ENCODE measurements around the gene LRTM2.

DNA sequence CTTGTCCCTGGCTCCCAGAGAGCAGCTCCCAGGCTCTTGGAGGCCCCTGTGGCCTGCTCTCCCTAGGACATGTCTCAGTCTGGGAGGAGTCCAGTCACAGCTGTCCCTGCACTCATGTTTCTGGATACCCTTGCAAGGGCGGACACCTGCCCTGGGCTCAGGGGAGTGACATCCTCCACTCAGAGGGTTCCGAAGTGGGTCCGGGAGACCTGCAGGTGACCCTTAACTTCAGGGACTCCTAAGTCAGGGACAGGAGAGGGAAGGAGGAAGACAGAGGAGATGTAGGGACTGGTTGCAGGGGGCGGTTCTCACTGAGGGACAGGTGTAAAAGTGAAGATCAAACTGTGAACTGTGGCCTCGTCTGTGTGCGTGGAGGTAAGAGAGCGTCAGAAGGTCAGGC lies 60.5 kb downstream of the LRTM2 start:
- TF ChIP-seq POLR2AphosphoS2 (IDR thresholded peaks at IDR 0.05; ENCODE audit: low read length) = no peak
- TF ChIP-seq CTBP1 (IDR thresholded peaks at IDR 0.05; ENCODE audit: borderline replicate concordance) = no peak
- TF ChIP-seq SP2 (IDR thresholded peaks at IDR 0.05; ENCODE audit: extremely low read depth, low read depth, low read length, poor library complexity, severe bottlenecking) = no peak
- TF ChIP-seq, protein P1, sequence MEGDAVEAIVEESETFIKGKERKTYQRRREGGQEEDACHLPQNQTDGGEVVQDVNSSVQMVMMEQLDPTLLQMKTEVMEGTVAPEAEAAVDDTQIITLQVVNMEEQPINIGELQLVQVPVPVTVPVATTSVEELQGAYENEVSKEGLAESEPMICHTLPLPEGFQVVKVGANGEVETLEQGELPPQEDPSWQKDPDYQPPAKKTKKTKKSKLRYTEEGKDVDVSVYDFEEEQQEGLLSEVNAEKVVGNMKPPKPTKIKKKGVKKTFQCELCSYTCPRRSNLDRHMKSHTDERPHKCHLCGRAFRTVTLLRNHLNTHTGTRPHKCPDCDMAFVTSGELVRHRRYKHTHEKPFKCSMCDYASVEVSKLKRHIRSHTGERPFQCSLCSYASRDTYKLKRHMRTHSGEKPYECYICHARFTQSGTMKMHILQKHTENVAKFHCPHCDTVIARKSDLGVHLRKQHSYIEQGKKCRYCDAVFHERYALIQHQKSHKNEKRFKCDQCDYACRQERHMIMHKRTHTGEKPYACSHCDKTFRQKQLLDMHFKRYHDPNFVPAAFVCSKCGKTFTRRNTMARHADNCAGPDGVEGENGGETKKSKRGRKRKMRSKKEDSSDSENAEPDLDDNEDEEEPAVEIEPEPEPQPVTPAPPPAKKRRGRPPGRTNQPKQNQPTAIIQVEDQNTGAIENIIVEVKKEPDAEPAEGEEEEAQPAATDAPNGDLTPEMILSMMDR (IDR thresholded peaks at IDR 0.05 in 2 of 3, conservative IDR thresholded peaks at IDR 0.05 in 1 of 3; ENCODE audit: insufficient read depth in 2 of 3, low read depth in 1 of 3, low read length in 3 of 3) = no peak
- no peak for TF ChIP-seq ETV6 (IDR thresholded peaks at IDR 0.05; ENCODE audit: borderline replicate concordance in 1 of 2, low read depth in 2 of 2, low read length in 1 of 2)
- no peak for TF ChIP-seq ETV6 (CRISPR knock-in tag; IDR thresholded peaks at IDR 0.05; ENCODE audit: borderline replicate concordance)

All from K562 (cell line).